Neural crest cell (in vitro differentiated cells): ENCODE results near the gene DAG1. TPM values are rescaled to one million over a fixed set of nuclear protein-coding genes. Genes with fewer than 3 reads are reported as not detected.

Experiments
- DNase-seq: peaks from one replicate; pipeline ENCODE4 v3.0.0; 2021; ENCODE audit warnings: low read depth, mixed read lengths, low spot score
- H3K27ac Mint-ChIP-seq: one replicate; pipeline ENCODE4 v1.8.0; 2021; ENCODE audit warnings: mild to moderate bottlenecking, mixed read lengths; ENCODE audit not compliant: unreplicated experiment
- H3K27me3 Mint-ChIP-seq: 2 replicates; pipeline ENCODE4 v1.8.0; 2021; ENCODE audit warnings: low read depth, mild to moderate bottlenecking, mixed read lengths
- H3K36me3 Mint-ChIP-seq: 2 replicates; pipeline ENCODE4 v1.8.0; 2021; ENCODE audit warnings: low read depth, mild to moderate bottlenecking, mixed read lengths
- H3K4me1 Mint-ChIP-seq: 2 replicates; pipeline ENCODE4 v1.8.0; 2021; ENCODE audit warnings: mixed read lengths
- H3K4me3 Mint-ChIP-seq: one replicate; pipeline ENCODE4 v1.8.0; 2021; ENCODE audit warnings: mild to moderate bottlenecking, mixed read lengths
- H3K9me3 Mint-ChIP-seq: 2 replicates; pipeline ENCODE4 v1.8.0; 2021; ENCODE audit warnings: mixed read lengths
- CTCF ChIP-seq: fragments of 200-600 bp; sonication (generic); conservative IDR thresholded peaks from 2 replicates; pipeline ENCODE4 v1.5.0; 2021; ENCODE audit warnings: antibody characterized with exemption, mild to moderate bottlenecking
- total RNA-seq: library from RNA; stranded (reverse); gene quantifications from 2 replicates; pipeline ENCODE4 v1.2.1, GENCODE V29; 2021

Gene DAG1
- total RNA-seq, 1 donor from 2014 or later: 98.6 TPM

DNA sequence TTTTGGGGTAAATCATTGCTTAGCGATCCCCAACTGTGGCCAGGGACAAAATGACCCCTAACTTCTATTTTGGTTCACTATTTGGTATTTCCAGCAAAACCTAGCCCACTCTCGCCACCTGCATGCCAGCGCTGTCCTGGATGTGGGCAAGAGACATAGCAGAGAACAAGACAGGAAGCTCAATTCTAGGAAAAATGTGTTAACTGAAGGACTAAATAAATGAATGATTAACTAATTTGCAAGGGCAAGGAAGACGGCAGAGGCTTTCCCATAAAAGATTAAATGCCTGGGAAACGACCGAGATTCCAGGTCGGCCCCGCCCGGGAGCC lies 41.4 kb upstream of the DAG1 start:
- no peaks in the 10 kb centered on the region for H3K9me3 Mint-ChIP-seq
- H3K27me3 Mint-ChIP-seq: no peaks in the 10 kb centered on the region
- TF ChIP-seq CTCF: peak; percentile 17
- H3K36me3 Mint-ChIP-seq: peaks cover 3% of the 10 kb centered on the region
- H3K27ac Mint-ChIP-seq: no peak overlapping the region
- H3K4me1 Mint-ChIP-seq: peaks cover 10% of the 10 kb centered on the region
- no peak for DNase-seq
- peak overlapping the region; percentile 99 for H3K4me3 Mint-ChIP-seq

GRCh38 chr3:49434731-49435130 lies 35.3 kb upstream of the DAG1 start:
- H3K4me1 Mint-ChIP-seq: peaks cover 2% of the 10 kb centered on the region
- H3K4me3 Mint-ChIP-seq: no peak overlapping the region
- H3K27me3 Mint-ChIP-seq: no peaks in the 10 kb centered on the region
- no peak for TF ChIP-seq CTCF
- no peaks in the 10 kb centered on the region for H3K36me3 Mint-ChIP-seq
- no peak for DNase-seq
- H3K27ac Mint-ChIP-seq: no peak overlapping the region
- no peaks in the 10 kb centered on the region for H3K9me3 Mint-ChIP-seq

DNA sequence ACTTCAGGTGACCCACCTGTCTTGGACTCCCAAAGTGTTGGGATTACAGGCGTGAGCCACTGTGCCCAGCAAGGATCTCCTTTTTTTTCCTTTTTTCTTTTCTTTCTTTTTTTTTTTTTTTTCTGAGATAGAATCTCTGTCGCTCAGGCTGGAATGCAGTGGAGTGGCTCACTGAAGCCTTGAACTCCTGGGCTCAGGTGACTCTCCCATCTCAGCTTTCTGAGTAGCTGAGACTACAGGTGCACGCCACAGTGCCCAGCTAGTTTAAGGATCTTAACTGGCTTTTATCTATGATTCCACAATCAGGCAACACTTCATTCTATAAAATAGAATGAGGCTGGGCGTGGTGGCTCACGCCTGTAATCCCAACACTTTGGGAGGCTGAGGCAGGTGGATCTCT lies 24.7 kb upstream of the DAG1 start:
- Mint-ChIP-seq H3K4me1 (peaks cover 5% of the 10 kb centered on the region), H3K36me3 (no peaks in the 10 kb centered on the region), H3K27me3 (no peaks in the 10 kb centered on the region), H3K9me3 (no peaks in the 10 kb centered on the region), H3K27ac (no peak overlapping the region), H3K4me3 (no peak overlapping the region)
- DNase-seq: no peak
- TF ChIP-seq CTCF: no peak

GRCh38 chr3:49453621-49454020 lies 16.4 kb upstream of the DAG1 start:
- H3K9me3 Mint-ChIP-seq: no peaks in the 10 kb centered on the region
- no peaks in the 10 kb centered on the region for H3K36me3 Mint-ChIP-seq
- H3K27me3 Mint-ChIP-seq: no peaks in the 10 kb centered on the region
- H3K4me3 Mint-ChIP-seq: no peak overlapping the region
- TF ChIP-seq CTCF: no peak
- no peak for DNase-seq
- no peak overlapping the region for H3K27ac Mint-ChIP-seq
- H3K4me1 Mint-ChIP-seq: peaks cover 12% of the 10 kb centered on the region

DNA sequence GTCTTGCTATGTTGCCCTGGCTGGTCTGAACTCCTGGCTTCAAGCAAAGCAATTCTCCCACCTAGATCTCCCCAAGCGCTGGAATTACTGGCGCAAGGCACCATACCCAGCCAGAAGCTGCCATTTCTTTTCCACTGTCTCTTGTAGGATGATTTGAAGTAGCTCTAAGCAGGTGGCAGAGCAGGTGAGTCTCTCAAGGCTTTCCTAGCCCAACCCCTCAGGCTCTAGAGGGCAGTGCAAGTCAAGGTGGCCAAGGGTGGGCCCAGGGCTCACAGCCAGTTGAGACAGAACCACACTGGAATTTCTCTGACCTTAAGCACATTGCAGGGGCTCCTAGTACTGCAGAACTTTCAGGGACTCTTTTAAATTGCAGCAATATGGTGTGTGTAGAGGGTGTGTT lies 15.6 kb upstream of the DAG1 start:
- Mint-ChIP-seq H3K36me3 (no peaks in the 10 kb centered on the region), H3K4me1 (peaks cover 14% of the 10 kb centered on the region), H3K9me3 (no peaks in the 10 kb centered on the region), H3K27me3 (no peaks in the 10 kb centered on the region), H3K27ac (no peak overlapping the region), H3K4me3 (no peak overlapping the region)
- TF ChIP-seq CTCF: peak; percentile 37
- DNase-seq: no peak
